Cerebellar nuclear complex (tissue), 1 donor: ENCODE data around the gene BTBD7.

Experiments
- DNase-seq, 2 experiments: peaks; one replicate each; lab custom pipeline; 2025; lab: John Stamatoyannopoulos, UW

The BTBD7 gene

DNA sequence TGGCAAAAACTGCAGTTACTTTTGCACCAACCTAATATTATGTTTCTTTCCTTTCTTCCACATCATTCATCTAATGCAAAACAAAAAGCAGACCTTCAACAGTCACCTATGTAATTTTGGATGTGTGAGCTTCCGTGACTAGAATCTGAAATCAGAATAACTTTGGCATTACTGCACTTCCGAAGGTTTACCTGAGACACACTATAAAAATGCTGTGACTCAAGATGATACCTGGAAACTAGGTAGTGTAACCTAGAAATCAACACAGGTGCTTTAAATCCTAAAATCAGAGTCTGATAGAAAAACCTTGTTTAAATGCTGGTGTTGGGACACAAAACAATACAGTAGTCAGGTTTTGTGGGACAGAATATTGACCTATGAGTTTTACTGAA lies 2.2 kb downstream of the BTBD7 start:
- DNase-seq: no peak

DNA sequence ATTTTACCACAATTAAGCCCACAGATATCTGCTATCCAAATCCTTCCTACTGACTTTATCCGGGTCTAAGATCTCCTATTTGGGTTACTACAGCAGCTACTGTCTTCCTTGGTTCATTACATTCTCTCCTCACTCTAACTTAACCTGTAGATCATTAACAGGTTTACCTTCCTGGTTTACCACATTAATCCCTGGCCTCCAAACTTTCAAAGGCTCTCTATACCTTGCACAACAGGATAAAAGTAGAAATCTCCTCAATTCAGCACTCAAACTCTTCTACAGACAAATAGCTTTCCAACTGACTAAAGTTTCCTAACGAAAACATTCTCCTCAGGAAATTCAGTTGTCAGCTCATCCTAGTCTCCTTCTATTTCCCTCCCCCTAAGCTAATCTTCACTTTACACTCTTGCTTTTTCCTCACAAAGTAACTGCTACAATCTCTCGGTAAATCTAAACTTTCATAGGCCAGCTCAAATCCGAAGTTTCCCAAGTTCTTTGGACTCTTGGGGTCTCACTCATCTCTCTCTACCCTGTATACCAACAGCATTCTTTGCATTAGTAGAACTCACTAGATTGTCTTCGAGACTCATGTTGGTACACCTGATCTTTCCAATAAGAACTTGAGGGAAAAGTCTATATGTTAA lies 2.7 kb downstream of the BTBD7 start:
- no peak for DNase-seq

DNA sequence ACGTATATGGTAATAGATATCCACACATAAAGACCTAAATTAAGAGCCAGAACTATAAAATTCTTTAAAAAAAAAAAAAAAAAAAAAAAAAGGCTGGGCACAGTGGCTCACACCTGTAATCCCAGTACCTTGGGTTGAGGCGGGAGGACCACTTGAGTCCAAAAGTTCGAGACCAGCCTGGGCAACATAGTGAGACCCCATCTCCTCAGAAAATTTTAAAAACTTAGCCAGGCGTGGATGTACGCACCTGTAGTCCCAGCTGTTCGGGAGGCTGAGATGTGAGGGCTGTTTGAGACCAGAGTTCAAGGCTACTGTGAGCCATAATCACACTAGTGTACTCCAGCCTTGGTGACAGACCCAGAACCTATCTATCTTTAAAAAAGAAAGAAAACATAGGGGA lies 4.3 kb downstream of the BTBD7 start:
- DNase-seq: no peak

DNA sequence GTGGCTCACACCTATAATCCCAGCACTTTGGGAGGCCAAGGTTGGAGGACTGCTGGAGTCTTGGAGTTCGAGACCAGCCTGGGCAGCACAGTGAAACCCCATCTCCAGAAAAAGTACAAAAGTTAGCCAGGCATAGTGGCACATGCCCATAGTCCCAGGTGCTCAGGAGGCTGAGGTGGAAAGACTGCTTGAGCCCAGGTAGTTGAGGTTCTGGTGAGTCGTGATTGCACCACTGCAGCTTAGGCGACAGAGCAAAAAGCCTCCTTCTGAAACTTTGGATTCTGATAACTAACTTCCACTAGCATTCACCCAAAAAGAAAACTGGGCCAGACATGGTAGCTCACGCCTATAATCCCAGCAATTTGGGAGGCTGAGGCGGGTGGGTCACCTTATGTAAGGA lies 6.6 kb downstream of the BTBD7 start:
- no peak for DNase-seq

DNA sequence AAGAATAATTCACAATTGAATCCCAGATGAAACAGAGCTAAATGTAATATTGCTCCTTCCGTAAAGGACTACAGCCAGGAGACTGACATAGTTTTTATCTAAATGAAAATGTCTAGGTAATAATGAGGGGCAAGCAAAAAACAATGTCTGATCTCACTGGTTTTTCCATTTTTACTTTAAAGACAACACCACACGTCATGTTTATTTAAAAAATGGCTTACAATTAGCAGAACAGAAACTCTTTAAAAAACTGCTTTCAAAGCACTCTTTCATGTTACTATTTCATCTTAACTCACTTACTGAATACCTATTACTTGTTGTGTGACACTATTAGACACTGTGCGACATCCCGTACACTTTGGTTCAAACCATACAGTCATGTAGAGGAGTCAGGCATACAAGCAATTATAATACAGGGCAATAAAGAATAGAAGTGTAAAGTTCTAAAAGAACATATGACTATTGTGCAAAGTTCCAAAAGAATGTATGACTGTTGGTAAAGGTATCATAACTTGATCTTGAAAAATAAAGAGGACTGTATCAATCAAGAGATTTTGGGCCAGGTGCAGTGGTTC lies 9.1 kb downstream of the BTBD7 start:
- DNase-seq: no peak

DNA sequence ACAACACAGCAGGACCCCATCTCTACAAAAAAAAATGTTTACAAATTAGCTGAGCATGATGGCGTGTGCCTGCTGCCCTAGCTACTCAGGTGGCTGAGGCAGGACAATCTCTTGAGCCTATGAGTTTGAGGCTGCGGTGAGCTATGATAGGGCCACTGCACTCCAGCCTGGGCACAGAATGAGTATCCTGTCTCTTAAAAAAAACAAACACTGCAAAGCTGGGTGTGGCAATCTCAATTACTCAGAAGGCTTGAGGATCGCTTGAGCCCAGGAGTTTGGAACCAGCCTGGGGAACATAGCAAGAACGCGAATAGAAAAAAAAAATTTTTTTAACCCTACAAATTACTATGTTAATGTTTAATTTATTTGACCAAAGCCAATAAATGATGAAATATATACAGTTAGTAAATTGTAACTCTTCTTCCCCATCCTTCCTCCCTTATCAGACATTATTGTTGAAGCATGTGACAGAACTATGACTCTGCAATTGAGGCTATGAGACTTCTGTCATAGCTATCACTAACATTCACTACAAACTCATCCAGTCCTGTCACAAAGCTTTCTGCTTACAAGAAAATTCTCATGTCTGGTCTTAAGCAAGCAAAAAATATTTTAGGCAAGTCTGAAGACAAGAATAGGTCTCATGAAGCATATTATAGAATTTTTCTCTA lies 9.8 kb downstream of the BTBD7 start:
- no peak for DNase-seq

DNA sequence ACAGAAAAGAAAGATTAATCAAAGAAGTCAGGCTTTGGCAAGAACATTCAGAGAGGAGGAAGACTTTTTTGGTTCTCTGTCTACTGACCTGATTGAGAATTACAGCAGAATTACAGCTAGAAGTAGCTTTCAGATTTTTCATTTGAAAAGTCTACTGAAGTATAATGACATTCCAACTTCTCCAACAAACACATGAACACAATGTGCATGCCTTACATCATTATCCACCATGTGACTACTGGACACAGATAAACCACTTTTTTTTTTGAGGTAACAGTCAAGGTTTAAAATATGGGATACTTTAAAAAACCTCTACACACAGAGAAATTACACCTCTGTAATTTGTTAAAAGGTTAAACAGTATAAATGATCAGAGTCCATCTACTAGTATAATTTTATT lies 12.3 kb downstream of the BTBD7 start:
- DNase-seq: no peak

DNA sequence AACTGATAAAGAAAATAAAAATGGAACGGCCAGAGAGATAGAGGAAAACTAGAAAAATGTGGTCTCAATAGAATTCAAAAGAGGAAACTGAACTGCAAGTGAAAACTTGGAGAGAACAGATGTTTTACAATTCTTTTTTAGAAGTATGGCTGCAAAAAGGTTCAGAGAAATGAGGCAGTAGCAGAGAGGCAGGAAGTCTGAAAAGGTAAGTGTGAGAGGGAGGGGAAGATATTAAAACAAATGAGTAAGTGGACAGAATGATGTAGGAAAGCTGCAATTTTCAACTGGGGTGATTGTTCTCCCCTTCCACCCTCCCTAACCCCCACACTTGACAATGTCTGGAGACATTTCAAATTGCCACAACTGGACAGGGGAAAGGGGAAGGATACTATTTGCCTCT lies 12.9 kb downstream of the BTBD7 start:
- no peak for DNase-seq

DNA sequence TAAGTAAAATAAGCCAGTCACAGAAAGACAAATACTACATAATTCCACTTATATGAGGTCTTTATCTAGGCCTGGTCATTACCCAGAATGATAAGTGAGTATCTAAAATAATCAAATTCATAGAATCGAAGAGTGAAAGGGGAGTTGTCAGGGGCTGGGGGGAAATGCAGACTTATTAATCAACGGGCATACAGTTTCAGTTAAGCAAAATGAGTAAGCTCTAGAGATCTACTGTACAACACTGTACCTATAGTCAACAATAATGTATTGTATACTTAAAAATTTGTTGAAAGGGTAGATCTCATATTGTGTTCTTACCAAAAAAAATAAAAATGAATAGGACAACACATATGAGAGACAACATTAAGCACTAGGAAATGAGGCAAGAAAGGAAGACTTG lies 13.3 kb downstream of the BTBD7 start:
- no peak for DNase-seq

DNA sequence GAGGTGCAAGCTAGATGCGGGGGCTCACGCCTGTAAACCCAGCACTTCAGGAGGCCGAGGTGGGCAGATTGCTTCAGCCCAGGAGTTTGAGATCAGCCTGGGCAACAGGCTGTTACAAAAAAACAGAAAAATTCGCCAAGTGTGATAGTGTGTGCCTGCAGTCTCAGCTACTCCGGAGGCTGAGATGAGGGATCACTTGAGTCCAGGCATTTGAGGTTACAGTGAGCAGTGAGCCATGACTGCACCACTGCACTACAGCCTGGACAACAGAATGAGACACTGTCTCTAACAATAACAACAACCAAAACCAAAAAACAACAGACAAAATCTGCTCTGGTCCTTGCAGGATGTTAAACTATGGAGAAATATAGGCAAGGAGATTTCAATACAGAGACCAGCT lies 13.9 kb downstream of the BTBD7 start:
- no peak for DNase-seq

DNA sequence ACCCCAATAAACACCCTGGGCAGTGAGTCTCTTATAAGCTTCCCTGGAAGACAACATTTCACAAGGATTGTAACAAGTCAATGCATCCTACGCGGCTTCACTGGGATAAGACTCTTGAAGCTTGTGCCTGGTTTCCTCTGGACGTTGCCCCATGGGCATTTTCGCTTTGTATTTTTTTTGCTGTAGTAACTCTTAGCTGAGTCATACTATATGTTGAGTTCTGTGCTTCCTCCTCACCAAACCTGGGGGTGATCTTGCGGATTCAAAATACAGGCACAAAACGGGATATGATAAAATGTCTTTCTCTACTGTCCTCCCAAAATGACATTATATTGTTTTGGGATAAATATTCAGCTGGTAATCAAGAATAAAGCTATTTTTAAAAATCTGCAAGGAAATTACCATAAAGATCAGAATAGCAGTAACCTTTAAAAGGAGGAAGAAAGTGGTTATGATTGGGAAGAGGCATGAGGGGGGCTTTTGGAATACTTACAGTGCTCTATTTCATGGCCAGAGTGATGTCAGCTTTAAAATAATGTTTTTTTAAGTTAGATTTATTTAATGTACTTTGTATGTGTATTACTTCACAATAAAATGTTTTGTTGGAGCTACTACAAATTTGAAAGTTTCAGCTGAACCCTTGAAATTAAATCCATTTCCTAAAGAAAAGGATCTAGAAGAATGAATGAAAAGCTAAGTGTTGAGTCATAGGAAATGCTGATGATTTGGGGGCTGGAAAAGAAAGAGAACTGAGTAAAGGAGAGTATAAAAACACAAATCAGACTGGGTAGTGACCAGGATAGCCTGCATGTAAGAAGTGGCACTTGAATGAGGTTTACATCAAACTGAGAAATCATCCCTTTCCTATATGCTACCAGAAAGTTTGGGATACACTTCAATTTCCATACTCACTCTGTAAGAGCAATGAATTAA lies 14.7 kb downstream of the BTBD7 start:
- DNase-seq: no peak

DNA sequence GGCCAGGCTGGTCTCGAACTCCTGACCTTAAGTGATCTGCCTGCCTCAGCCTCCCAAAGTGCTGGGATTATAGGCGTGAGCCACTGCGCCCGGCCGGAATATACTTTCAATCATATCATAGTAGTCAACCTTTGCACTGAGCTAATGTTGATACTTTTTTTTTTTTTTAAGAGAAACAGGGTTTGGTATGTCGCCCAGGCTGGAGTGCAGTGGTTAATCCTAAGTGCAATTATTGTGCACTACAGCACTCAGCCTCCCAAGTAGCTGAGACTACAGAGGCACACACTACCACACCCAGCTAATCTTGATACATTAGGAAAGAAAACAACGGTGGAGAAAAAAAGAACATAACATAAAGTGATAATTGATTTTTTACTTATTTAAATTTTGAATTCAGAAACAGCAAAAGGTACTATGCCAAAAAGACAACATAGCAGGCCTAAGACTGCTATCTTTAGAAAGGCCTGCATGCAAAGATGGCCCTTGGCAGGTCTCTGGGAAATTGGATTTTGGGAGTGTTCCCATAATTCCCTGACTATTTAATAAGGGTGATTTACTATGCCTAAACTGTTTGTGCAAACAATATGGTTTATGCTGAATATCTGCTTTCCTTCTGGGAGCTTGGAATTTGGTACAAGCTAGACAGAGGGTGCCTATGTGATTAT lies 15.5 kb downstream of the BTBD7 start:
- DNase-seq: no peak

DNA sequence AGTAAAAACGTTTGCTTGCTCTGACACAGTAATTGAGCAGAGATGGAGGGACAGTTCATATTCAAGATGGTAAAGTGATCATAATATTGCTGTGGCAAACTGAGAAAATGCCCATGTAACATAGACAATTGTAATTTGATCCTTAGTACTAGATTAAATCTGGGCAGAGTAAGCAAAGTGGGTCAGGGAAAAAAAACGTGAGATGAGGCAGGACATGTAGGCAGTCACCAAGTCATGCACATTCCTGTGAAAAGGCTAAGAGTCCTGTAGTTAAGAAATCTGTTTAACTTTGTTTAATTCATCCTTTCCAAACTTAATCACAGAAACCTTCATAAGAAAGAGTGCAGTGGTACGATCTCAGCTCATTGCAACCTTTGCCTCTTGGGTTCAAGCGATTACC lies 16.1 kb downstream of the BTBD7 start:
- DNase-seq: no peak

DNA sequence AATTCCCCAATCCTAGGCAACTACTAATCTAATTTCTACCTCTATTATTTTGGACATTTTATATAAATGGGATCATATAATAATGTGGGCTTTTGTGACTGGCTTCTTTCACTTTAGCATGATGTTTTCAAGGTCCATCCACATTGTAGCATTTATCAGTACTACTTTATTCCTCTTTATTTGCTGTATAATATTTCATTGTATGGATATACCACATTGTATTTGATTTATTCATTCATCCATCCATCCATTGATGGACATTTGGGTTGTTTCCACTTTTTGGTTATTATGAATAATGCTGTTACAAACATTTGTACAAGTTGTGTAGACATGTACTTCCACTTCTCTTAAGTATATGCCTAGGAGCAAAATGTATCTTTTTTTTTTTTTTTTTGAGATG lies 17.3 kb downstream of the BTBD7 start:
- no peak for DNase-seq

DNA sequence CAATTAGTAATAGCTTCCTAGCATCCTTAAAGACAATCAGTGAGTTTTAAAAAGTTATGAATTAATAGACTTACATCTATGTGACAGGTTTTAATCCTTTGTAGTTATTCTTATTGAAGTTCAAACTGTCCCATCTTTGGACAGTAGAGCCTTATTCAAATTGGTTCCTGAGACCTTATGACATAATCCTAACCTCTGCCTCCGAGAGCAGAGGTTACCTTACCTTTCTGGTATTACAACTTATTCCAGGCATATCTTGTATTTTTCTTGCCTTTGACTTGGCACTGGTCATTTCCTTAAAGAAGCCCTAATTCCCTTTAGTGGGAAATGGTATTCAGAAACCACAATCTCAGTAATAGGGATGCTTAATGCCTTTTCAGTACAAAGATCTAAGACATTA lies 21.8 kb downstream of the BTBD7 start:
- no peak for DNase-seq

DNA sequence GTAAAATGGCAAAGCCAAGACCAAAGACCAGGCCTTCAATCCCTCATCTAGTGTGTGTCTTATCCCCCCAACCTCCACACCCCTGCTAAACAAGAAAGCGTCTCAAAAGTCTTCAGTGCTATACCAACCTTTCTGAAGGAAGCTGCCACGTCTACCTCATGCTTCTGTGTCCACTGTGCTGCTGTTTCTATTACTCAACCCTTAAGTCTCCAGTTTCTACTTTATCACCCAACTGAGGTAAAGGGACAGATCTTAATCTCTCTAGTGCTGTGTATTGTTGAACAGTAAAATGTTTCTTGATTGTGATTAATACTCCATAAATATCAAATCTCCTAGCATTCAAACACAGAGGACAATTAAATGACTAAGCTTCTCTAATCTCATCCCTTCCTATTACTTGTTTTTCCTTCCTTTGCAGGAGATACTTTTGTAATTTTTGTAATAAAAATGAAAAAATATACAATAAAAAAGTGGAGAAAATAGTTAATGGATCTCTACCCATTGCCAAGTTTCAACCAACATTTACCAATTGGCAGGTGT lies 23.3 kb downstream of the BTBD7 start:
- no peak for DNase-seq

DNA sequence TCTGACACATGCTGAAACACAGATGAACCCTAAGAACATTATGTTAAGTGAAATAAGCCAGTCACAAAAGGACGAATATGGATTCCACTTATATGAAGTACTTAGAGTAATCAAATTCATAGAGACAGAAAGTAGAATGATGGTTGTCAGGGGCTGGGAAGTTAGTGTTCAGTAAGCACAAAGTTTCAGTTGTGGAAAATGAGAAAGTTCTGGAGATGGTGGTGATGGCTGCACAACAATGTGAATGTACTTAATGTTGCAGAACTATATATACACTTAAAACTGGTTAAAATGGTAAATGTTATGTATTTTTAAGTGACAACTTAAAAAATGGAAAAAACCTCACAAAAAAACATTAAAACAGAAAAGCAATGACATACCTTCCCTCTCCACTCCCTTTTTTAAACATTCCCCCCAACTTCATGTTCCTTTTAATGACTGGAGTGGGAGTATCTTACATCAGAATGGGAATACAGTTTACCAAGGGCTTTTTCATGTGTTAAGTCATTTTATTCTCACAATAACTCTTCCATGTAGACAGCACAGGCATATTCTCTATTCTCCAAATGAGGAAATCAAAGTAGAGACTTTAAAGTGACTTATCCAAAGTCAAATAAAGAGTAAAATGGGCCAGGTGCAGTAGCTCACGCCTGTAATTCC lies 24.0 kb downstream of the BTBD7 start:
- no peak for DNase-seq

DNA sequence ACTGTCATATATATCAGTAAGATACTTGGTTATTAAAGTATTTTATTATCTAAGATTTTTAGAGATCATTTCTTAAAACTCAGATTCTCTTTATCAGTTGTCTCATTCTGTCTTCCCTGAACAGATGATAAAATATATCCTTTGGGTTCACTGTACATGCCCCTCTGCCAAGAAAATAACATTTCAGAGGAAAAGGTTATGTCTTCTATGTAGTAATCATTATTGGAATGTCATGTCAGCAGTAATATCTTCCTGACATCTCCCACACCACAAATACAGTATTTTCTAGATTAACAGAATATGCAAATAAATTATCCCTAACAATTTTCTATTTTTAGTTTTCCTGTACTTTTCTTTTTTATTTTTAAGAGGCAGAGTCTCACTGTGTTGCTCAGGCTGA lies 26.0 kb downstream of the BTBD7 start:
- no peak for DNase-seq

DNA sequence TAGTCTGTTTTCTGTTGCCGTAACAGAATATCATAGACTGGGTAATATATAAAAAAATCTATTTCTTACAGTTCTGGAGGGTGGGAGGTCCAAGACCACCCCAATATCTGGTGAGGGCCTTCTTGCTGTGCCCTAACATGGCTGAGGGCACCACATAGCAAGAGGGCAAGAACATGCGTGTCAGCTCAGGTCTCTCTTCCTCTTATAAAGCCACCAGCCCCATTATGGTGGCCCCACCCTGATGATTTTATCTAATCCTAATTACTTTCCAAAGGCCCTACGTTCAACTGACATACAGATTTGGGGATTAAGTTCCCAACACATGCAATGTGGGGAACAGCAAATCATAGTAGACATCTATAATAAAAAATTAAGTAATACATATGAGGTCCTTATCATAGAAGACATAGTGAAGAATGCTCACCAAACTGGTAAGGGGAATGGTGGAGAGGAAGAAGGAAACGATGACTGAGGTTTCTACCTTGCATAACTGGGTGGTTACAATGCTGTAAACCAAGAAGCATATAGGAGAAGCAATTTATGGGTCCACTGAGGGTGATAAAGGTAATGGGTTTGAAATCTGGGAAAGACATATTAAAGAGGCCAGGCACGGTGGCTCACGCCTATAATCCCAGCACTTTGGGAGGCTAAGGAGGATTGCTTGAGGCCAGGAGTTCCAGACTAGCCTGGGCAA lies 27.0 kb downstream of the BTBD7 start:
- DNase-seq: no peak

DNA sequence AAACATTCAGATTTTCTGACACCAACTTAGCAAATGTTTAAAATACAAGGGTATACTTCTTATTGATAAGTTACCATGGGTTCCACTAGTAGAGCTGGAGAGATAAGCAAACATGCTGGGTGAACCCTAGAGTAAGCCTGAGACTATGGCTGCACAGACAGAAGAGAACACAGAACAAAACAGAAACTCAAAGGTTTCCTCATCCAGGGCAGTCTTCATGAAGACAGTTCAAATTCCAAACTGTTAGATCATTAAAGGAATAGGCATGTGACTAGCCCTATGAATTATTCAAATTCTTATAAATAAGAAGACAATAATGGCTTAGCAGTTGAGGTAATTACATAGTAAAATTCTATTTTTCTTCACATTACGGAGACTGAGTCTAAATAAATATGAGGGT lies 28.1 kb downstream of the BTBD7 start:
- DNase-seq: no peak

DNA sequence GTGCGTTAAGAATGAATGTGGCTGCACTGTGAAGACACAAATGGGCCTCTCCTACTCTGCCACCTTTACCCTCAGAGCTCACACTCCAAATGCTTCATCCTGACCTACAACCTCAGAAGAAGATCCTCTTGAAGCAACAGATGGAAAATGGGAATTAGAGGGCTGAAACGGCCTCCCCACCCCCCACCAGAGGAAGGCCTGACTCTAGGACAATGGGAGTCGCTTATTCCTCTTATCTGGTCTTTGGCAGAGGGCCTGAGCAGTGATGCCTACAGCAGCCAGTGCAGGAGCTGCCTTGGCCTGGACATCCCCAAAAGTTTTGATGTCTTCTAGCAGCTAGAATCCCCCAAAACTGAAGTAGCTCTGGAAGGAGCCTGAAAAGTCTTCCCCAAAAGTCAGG lies 29.2 kb downstream of the BTBD7 start:
- DNase-seq: no peak
